ENCODE results near the gene VAC14.
A peak's percentile ranks its signal among the peaks of the same experiment; 100 is the strongest.

- TF ChIP-seq POLR2AphosphoS5 (IDR thresholded peaks at IDR 0.05; ENCODE audit: low read depth, low read length) (peak; percentile 93), CTCF (IDR thresholded peaks at IDR 0.05; ENCODE audit: control extremely low read depth in 1 of 3, insufficient read depth in 1 of 3, low read depth in 1 of 3, low read length in 3 of 3) (no peak), ASH2L (IDR thresholded peaks at IDR 0.05; ENCODE audit: low read length) (peak; percentile 83), MAFK (IDR thresholded peaks at IDR 0.05; ENCODE audit: low read depth, low read length) (no peak), YY1 (IDR thresholded peaks at IDR 0.05; ENCODE audit: low read depth, low read length) (peak; percentile 98), EZH2 (IDR thresholded peaks at IDR 0.05; ENCODE audit: low read depth, low read length, severe bottlenecking) (no peak), CHD1 (IDR thresholded peaks at IDR 0.05; ENCODE audit: low read depth, low read length) (no peak), MAX (IDR thresholded peaks at IDR 0.05) (peak; percentile 85), SP2 (IDR thresholded peaks at IDR 0.05; ENCODE audit: low read length) (no peak), RAD21 (IDR thresholded peaks at IDR 0.05 in 1 of 2, conservative IDR thresholded peaks at IDR 0.05 in 1 of 2; ENCODE audit: low read depth in 2 of 2, low read length in 2 of 2) (no peak)
Measured at GRCh38 chr16:70800781-70801480, at the start of gene VAC14.
